ENCODE data around the gene SLC35E2B.

DNA sequence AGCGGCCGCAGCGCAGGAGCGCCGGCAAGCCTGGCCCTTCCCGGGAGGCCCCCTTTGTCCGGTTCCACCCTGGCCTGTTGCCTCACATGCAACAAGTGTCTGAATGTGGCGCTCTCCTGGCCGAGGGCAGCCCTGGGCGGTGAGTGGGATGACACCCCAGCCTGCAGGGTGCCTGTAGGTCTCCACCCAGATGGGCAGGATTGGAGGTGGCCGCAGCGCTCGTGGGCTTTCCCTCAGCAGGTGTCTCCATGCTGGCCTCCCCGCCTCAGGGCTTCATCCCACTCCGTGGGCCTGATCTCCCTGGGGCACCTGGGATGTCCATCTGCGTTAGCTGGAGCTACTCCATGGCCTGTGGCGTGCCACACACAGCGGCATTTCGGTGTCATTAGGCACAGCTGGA, 75.8 kb downstream of the SLC35E2B start:
- TF ChIP-seq CTCF (IDR thresholded peaks at IDR 0.05; ENCODE audit: insufficient read depth, low read depth, low read length) (no peak), EZH2 (IDR thresholded peaks at IDR 0.05; ENCODE audit: insufficient read depth, low read length) (no peak)
